H1 (cell line): Measurements from ENCODE around the gene OBSCN.

Source experiments
- POLR2A ChIP-seq, 2 experiments: IDR thresholded peaks; 1 replicate in 1 of 2; 2 replicates in 1 of 2; pipeline ENCODE4 v1.6.1; 2011; ENCODE audit warnings: low read depth in 2 of 2, low read length in 2 of 2, mild to moderate bottlenecking in 2 of 2; ENCODE audit errors: control extremely low read depth in 1 of 2
- TCF12 ChIP-seq: IDR thresholded peaks from 2 replicates; pipeline ENCODE4 v1.6.1; 2011; ENCODE audit warnings: low read depth, mild to moderate bottlenecking, low read length
- YY1 ChIP-seq: IDR thresholded peaks from 2 replicates; pipeline ENCODE4 v1.6.1; 2011; ENCODE audit warnings: low read depth, mild to moderate bottlenecking, low read length
- TF ChIP-seq, protein P1 (sequence below), 3 experiments: IDR thresholded peaks; 1 replicate in 2 of 3; 2 replicates in 1 of 3; pipeline versions ENCODE4 v1.5.1 to v1.6.1; 2011; ENCODE audit warnings: low read length in 3 of 3, mild to moderate bottlenecking in 3 of 3, inconsistent platforms in 2 of 3, low read depth in 1 of 3, moderate library complexity in 1 of 3; ENCODE audit not compliant: insufficient read depth in 1 of 3; ENCODE audit errors: control extremely low read depth in 1 of 3

DNA sequence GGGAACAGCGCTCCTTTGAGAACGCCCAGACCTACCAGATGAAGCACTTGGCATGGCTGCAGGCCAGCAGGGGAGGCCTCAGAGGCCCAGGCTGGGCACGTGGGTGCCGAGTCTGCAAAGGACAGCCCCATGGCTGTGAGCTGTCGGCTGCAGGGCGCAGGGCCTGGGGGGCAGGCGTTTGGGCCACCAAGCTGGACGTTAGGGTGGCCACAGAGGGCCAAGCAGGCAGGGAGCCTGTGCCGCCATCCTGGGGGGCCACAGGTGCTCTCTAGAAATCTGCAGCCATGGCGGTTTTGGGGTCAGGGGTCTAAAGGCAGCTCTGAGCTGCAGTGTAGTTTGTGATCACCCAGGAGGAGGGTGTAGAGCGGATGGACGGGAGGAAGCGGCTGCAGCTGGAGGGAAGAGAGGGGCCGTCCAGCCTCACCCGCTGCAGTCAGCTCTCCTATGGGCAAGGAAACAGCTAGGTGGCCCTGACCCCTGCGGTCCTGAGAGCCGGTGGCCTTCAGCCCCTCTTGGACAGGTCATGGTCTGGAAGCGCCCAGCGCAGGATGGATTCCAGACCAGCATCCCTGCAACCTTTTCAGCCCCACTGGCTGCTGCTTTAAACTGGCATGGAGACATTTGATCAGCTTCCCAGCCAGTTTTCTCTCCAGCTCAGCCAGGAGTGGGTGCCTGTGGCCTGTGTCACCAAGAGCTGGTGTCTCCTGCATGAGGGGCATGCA lies 31.2 kb upstream of the OBSCN start:
- no peak for TF ChIP-seq YY1
- TF ChIP-seq, protein P1, sequence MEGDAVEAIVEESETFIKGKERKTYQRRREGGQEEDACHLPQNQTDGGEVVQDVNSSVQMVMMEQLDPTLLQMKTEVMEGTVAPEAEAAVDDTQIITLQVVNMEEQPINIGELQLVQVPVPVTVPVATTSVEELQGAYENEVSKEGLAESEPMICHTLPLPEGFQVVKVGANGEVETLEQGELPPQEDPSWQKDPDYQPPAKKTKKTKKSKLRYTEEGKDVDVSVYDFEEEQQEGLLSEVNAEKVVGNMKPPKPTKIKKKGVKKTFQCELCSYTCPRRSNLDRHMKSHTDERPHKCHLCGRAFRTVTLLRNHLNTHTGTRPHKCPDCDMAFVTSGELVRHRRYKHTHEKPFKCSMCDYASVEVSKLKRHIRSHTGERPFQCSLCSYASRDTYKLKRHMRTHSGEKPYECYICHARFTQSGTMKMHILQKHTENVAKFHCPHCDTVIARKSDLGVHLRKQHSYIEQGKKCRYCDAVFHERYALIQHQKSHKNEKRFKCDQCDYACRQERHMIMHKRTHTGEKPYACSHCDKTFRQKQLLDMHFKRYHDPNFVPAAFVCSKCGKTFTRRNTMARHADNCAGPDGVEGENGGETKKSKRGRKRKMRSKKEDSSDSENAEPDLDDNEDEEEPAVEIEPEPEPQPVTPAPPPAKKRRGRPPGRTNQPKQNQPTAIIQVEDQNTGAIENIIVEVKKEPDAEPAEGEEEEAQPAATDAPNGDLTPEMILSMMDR (IDR thresholded peaks at IDR 0.05; ENCODE audit: control extremely low read depth in 1 of 3, insufficient read depth in 1 of 3, low read depth in 1 of 3, low read length in 3 of 3): no peak
- TF ChIP-seq TCF12: no peak
- no peak for TF ChIP-seq POLR2A (IDR thresholded peaks at IDR 0.05; ENCODE audit: control extremely low read depth in 1 of 2, low read depth in 2 of 2, low read length in 2 of 2)
